Astrocyte (in vitro differentiated cells and primary cell): ENCODE measurements around the gene RNF145. TPM values are rescaled to one million over a fixed set of nuclear protein-coding genes. Genes with fewer than 3 reads are reported as not detected.

Experiments used
- DNase-seq: peaks from one replicate; pipeline ENCODE4 v3.0.0-alpha.2; 2010; ENCODE audit warnings: low read depth
- FAIRE-seq: peaks from 2 replicates; lab custom pipeline; 2011; peaks lifted over from hg19 to GRCh38; lab: Jason Lieb, UNC
- H2AFZ ChIP-seq: 2 replicates; pipeline ENCODE4 v1.6.0; 2012; ENCODE audit warnings: low read depth, low read length, inconsistent platforms
- H3K27ac ChIP-seq: 2 replicates; pipeline ENCODE4 v1.5.1; 2011; ENCODE audit warnings: low read depth, low read length, inconsistent platforms
- H3K27me3 ChIP-seq: 2 replicates; pipeline ENCODE4 v1.6.0; 2011; ENCODE audit warnings: low read length, inconsistent platforms; ENCODE audit not compliant: insufficient read depth
- H3K36me3 ChIP-seq: 2 replicates; pipeline ENCODE4 v1.5.1; 2011; ENCODE audit warnings: low read length, inconsistent platforms; ENCODE audit not compliant: insufficient read depth
- H3K4me1 ChIP-seq: 2 replicates; pipeline ENCODE4 v1.5.1; 2011; ENCODE audit warnings: low read length, inconsistent platforms; ENCODE audit not compliant: insufficient read depth
- H3K4me2 ChIP-seq: 2 replicates; pipeline ENCODE4 v1.6.0; 2012; ENCODE audit warnings: low read length, inconsistent platforms
- H3K4me3 ChIP-seq: 2 replicates; pipeline ENCODE4 v1.5.1; 2011; ENCODE audit warnings: low read depth, mild to moderate bottlenecking, low read length, inconsistent platforms; ENCODE audit not compliant: insufficient read depth
- H3K79me2 ChIP-seq: 2 replicates; pipeline ENCODE4 v1.6.0; 2012; ENCODE audit warnings: mild to moderate bottlenecking, low read length, inconsistent platforms; ENCODE audit not compliant: insufficient read depth
- H3K9ac ChIP-seq: 2 replicates; pipeline ENCODE4 v1.6.0; 2012; ENCODE audit warnings: mild to moderate bottlenecking, low read length, inconsistent platforms
- H3K9me3 ChIP-seq: 2 replicates; pipeline ENCODE4 v1.5.1; 2012; ENCODE audit warnings: low read depth, mild to moderate bottlenecking, low read length, inconsistent platforms; ENCODE audit not compliant: insufficient read depth
- H4K20me1 ChIP-seq: 2 replicates; pipeline ENCODE4 v1.6.0; 2012; ENCODE audit warnings: low read length, inconsistent platforms; ENCODE audit not compliant: insufficient read depth
- H3K27ac Mint-ChIP-seq: one replicate; pipeline ENCODE4 v1.8.0; 2021; ENCODE audit warnings: mild to moderate bottlenecking, mixed read lengths; ENCODE audit not compliant: unreplicated experiment
- H3K27me3 Mint-ChIP-seq: one replicate; pipeline ENCODE4 v1.8.0; 2021; ENCODE audit warnings: low read depth, mixed read lengths; ENCODE audit not compliant: unreplicated experiment
- H3K36me3 Mint-ChIP-seq: one replicate; pipeline ENCODE4 v1.8.0; 2021; ENCODE audit warnings: low read depth, mixed read lengths; ENCODE audit not compliant: unreplicated experiment
- H3K4me1 Mint-ChIP-seq: one replicate; pipeline ENCODE4 v1.8.0; 2021; ENCODE audit warnings: low read depth, mixed read lengths; ENCODE audit not compliant: unreplicated experiment
- H3K4me3 Mint-ChIP-seq: one replicate; pipeline ENCODE4 v1.8.0; 2021; ENCODE audit warnings: mild to moderate bottlenecking, moderate library complexity, mixed read lengths; ENCODE audit not compliant: unreplicated experiment
- H3K9me3 Mint-ChIP-seq: one replicate; pipeline ENCODE4 v1.8.0; 2021; ENCODE audit warnings: mild to moderate bottlenecking, mixed read lengths; ENCODE audit not compliant: unreplicated experiment
- CTCF ChIP-seq: IDR thresholded peaks from 2 replicates; pipeline ENCODE4 v1.5.1; 2011; ENCODE audit warnings: low read depth, mild to moderate bottlenecking, inconsistent platforms, low read length, moderate library complexity; ENCODE audit not compliant: insufficient read depth
- EZH2 ChIP-seq: IDR thresholded peaks from 2 replicates; pipeline ENCODE4 v1.6.1; 2012; ENCODE audit warnings: mild to moderate bottlenecking, low read length, inconsistent platforms; ENCODE audit not compliant: insufficient read depth
- total RNA-seq: library from RNA; stranded (reverse); gene quantifications from 2 replicates; pipeline ENCODE4 v1.2.1, GENCODE V29; 2021

Gene RNF145
- total RNA-seq, 1 donor from 2014 or later = 54.0 TPM

GRCh38 chr5:159257629-159258283 lies 48.4 kb upstream of the RNF145 start:
- Mint-ChIP-seq H3K4me1 (peaks cover 2% of the 10 kb centered on the region), H3K36me3 (no peaks in the 10 kb centered on the region), H3K4me3 (no peak overlapping the region), H3K27me3 (peaks cover 2% of the 10 kb centered on the region), H3K27ac (no peak overlapping the region), H3K9me3 (no peaks in the 10 kb centered on the region)
- no peaks in the 10 kb centered on the region for H3K9me3 ChIP-seq
- H3K4me3 ChIP-seq = no peak overlapping the region
- H3K27ac ChIP-seq = no peak overlapping the region
- H3K79me2 ChIP-seq = peaks cover under 1% of the 10 kb centered on the region
- no peaks in the 10 kb centered on the region for H3K27me3 ChIP-seq
- no peak overlapping the region for H3K4me2 ChIP-seq
- no peak for DNase-seq
- no peak overlapping the region for H3K9ac ChIP-seq
- H2AFZ ChIP-seq = no peak overlapping the region
- TF ChIP-seq CTCF (no peak), EZH2 (no peak)
- H3K4me1 ChIP-seq = peaks cover 5% of the 10 kb centered on the region
- no peaks in the 10 kb centered on the region for H3K36me3 ChIP-seq
- H4K20me1 ChIP-seq = no peaks in the 10 kb centered on the region
- no peak for FAIRE-seq

- Histone ChIP-seq H3K36me3 (no peaks in the 10 kb centered on the region), H4K20me1 (no peaks in the 10 kb centered on the region), H3K79me2 (no peaks in the 10 kb centered on the region), H3K27me3 (no peaks in the 10 kb centered on the region), H3K9ac (no peak overlapping the region), H3K4me2 (no peak overlapping the region), H3K4me3 (no peak overlapping the region), H3K9me3 (no peaks in the 10 kb centered on the region), H2AFZ (no peak overlapping the region), H3K27ac (no peak overlapping the region), H3K4me1 (no peaks in the 10 kb centered on the region)
- no peak for DNase-seq
- Mint-ChIP-seq H3K4me3 (no peak overlapping the region), H3K36me3 (no peaks in the 10 kb centered on the region), H3K27ac (no peak overlapping the region), H3K4me1 (no peaks in the 10 kb centered on the region), H3K27me3 (peaks cover 2% of the 10 kb centered on the region), H3K9me3 (no peaks in the 10 kb centered on the region)
- FAIRE-seq = no peak
- TF ChIP-seq EZH2 (no peak), CTCF (no peak)
Observed at GRCh38 chr5:159257007-159257406, 47.7 kb upstream of the RNF145 start.

- Mint-ChIP-seq H3K9me3 (no peaks in the 10 kb centered on the region), H3K4me1 (no peaks in the 10 kb centered on the region), H3K36me3 (no peaks in the 10 kb centered on the region), H3K27ac (no peak overlapping the region), H3K4me3 (no peak overlapping the region), H3K27me3 (peaks cover 7% of the 10 kb centered on the region)
- no peak overlapping the region for H2AFZ ChIP-seq
- H4K20me1 ChIP-seq = no peaks in the 10 kb centered on the region
- H3K27me3 ChIP-seq = no peaks in the 10 kb centered on the region
- no peak overlapping the region for H3K4me3 ChIP-seq
- H3K36me3 ChIP-seq = no peaks in the 10 kb centered on the region
- DNase-seq = no peak
- TF ChIP-seq CTCF (no peak), EZH2 (no peak)
- H3K79me2 ChIP-seq = no peaks in the 10 kb centered on the region
- no peak overlapping the region for H3K9ac ChIP-seq
- H3K27ac ChIP-seq = no peak overlapping the region
- H3K4me2 ChIP-seq = no peak overlapping the region
- no peaks in the 10 kb centered on the region for H3K9me3 ChIP-seq
- no peak for FAIRE-seq
- H3K4me1 ChIP-seq = no peaks in the 10 kb centered on the region
Observed at GRCh38 chr5:159252195-159252594, 42.8 kb upstream of the RNF145 start.
